B cell (primary cell): Measurements from ENCODE around the gene PSTK. TPM values are rescaled to one million over a fixed set of nuclear protein-coding genes. Genes with fewer than 3 reads are reported as not detected.

ENCODE experiments used
- ATAC-seq: fragments of 200-7000 bp; cut with Tn5 transposase; one replicate; pipeline ENCODE4 v1.10.0; 2021; ENCODE audit warnings: low read depth, mild to moderate bottlenecking, moderate number of reproducible peaks, moderate library complexity
- CTCF ChIA-PET: fragments of 350-600 bp; sonication (Branson Sonifier 250); formaldehyde crosslinking; loops from one replicate; lab custom pipeline; 2021; ENCODE audit warnings: antibody characterized with exemption, inconsistent platforms; lab: Charles Lee
- POLR2A ChIA-PET: fragments of 350-600 bp; sonication (Branson Sonifier 250); formaldehyde crosslinking; loops from one replicate; lab custom pipeline; 2021; ENCODE audit warnings: antibody characterized with exemption; lab: Charles Lee
- DNase-seq: peaks from one replicate; pipeline ENCODE4 v3.0.0; 2013
- H2AFZ ChIP-seq: 2 replicates; pipeline ENCODE4 v1.6.1; 2012; ENCODE audit warnings: mild to moderate bottlenecking, low read depth, low read length; ENCODE audit not compliant: insufficient read depth, poor library complexity, severe bottlenecking
- H3K27ac ChIP-seq, 2 donors: 1 replicate in 1 of 2; 2 replicates in 1 of 2; pipeline ENCODE4 v1.5.1; 2012 to 2013; ENCODE audit warnings: low read length in 2 of 2, mild to moderate bottlenecking in 2 of 2, moderate library complexity in 1 of 2
- H3K27me3 ChIP-seq, 4 experiments: fragments of 200-600 bp in 1 of 4; sonication (generic) in 1 of 4; replicated peaks in 1 of 4; 1 replicate in 2 of 4; 2 replicates in 2 of 4; pipeline versions ENCODE4 v1.6.1 to v1.7.0; 2013 to 2016; ENCODE audit warnings: low read length in 3 of 4, mild to moderate bottlenecking in 2 of 4, mixed read lengths in 1 of 4, moderate library complexity in 1 of 4; ENCODE audit not compliant: insufficient read depth in 4 of 4, control insufficient read depth in 3 of 4; ENCODE audit errors: control extremely low read depth in 1 of 4
- H3K36me3 ChIP-seq, 2 experiments: replicated peaks in 1 of 2; 1 replicate in 1 of 2; 2 replicates in 1 of 2; pipeline versions ENCODE4 v1.6.1 to v1.7.1; 2013; ENCODE audit warnings: low read length in 1 of 2; ENCODE audit not compliant: insufficient read depth in 2 of 2, control insufficient read depth in 1 of 2; ENCODE audit errors: control extremely low read depth in 1 of 2, extremely low read depth in 1 of 2
- H3K4me1 ChIP-seq, 2 donors: fragments of 200-600 bp in 1 of 2; sonication (generic) in 1 of 2; 1 replicate in 1 of 2; 2 replicates in 1 of 2; pipeline versions ENCODE4 v1.5.1 to v1.6.1; 2013 to 2017; ENCODE audit warnings: low read length in 2 of 2; ENCODE audit not compliant: control insufficient read depth in 2 of 2, insufficient read depth in 2 of 2
- H3K4me2 ChIP-seq: replicated peaks from 2 replicates; pipeline ENCODE3; 2012; ENCODE audit warnings: mild to moderate bottlenecking, low read depth, low read length; ENCODE audit not compliant: poor library complexity, severe bottlenecking
- H3K4me3 ChIP-seq, 5 experiments: fragments of 200-600 bp in 1 of 5; sonication (generic) in 1 of 5; 1 replicate in 3 of 5; 2 replicates in 2 of 5; pipeline versions ENCODE4 v1.5.1 to v1.7.0; 2011 to 2016; ENCODE audit warnings: low read length in 4 of 5, mild to moderate bottlenecking in 4 of 5, low read depth in 2 of 5, control low read depth in 1 of 5, moderate library complexity in 1 of 5; ENCODE audit not compliant: insufficient read depth in 1 of 5; ENCODE audit errors: control extremely low read depth in 1 of 5, extremely low read depth in 1 of 5
- H3K79me2 ChIP-seq: fragments of 200-600 bp; sonication (generic); one replicate; pipeline ENCODE4 v1.6.0; 2016; ENCODE audit warnings: low read length; ENCODE audit not compliant: control insufficient read depth, insufficient read depth
- H3K9ac ChIP-seq: fragments of 200-600 bp; sonication (generic); 2 replicates; pipeline ENCODE4 v1.6.1; 2017; ENCODE audit warnings: mild to moderate bottlenecking, low read length, moderate library complexity
- H3K9me3 ChIP-seq, 3 donors: one replicate each; pipeline versions ENCODE4 v1.6.1 to v1.7.1; 2013; ENCODE audit warnings: low read length in 2 of 3; ENCODE audit not compliant: control insufficient read depth in 2 of 3, insufficient read depth in 1 of 3; ENCODE audit errors: control extremely low read depth in 1 of 3
- H4K20me1 ChIP-seq: 2 replicates; pipeline ENCODE4 v1.6.0; 2012; ENCODE audit warnings: mild to moderate bottlenecking, low read length; ENCODE audit not compliant: insufficient read depth, control insufficient read depth, poor library complexity, severe bottlenecking
- H3K27ac Mint-ChIP-seq: one replicate; pipeline ENCODE4 v1.8.0; 2021; ENCODE audit warnings: mixed read lengths
- H3K27me3 Mint-ChIP-seq: one replicate; pipeline ENCODE4 v1.8.0; 2021; ENCODE audit warnings: mixed read lengths
- H3K4me1 Mint-ChIP-seq: one replicate; pipeline ENCODE4 v1.8.0; 2021; ENCODE audit warnings: mixed read lengths
- H3K4me3 Mint-ChIP-seq: one replicate; pipeline ENCODE4 v1.8.0; 2021; ENCODE audit warnings: mixed read lengths
- H3K9me3 Mint-ChIP-seq: one replicate; pipeline ENCODE4 v1.8.0; 2022; ENCODE audit warnings: mixed read lengths; ENCODE audit not compliant: insufficient read depth
- EZH2 ChIP-seq: IDR thresholded peaks from 2 replicates; pipeline ENCODE4 v1.6.1; 2012; ENCODE audit warnings: borderline replicate concordance, low read depth, mild to moderate bottlenecking, moderate library complexity, low read length; ENCODE audit not compliant: insufficient read depth, poor library complexity, severe bottlenecking
- WGBS: methylation state at CpG from one replicate; pipeline ENCODE4 v1.1.5; 2013; ENCODE audit warnings: missing lambda C conversion rate; ENCODE audit not compliant: insufficient coverage; 5-methylcytosine and 5-hydroxymethylcytosine counted together
- intact Hi-C: fragments of 100-400 bp; cut with micrococcal nuclease; formaldehyde crosslinking; loops from one replicate; pipeline ENCODE4 v1.10.0; 2022
- polyA plus RNA-seq: library from polyadenylated mRNA; depleted of rRNA; stranded (reverse); fragments of >200 nt; gene quantifications from 2 replicates; pipeline ENCODE4 v1.2.3, GENCODE V29; 2012
- total RNA-seq, 2 donors: library from RNA; stranded (reverse); fragments of 120-200 nt in 1 of 2; gene quantifications; 1 replicate in 1 of 2; 2 replicates in 1 of 2; pipeline versions ENCODE4 v1.2.3 to v1.2.4, GENCODE V29; 2013 to 2022
- TF ChIP-seq, protein P1 (sequence below): fragments of 200-600 bp; IDR thresholded peaks from one replicate; pipeline ENCODE4 v1.8.0; 2022; ENCODE audit warnings: antibody characterized with exemption, mild to moderate bottlenecking

Gene PSTK
- total and polyA plus RNA-seq, 2 donors (not counting 1 experiment from before 2014, with no cell fraction given) = 4.2 to 8.5 TPM

DNA sequence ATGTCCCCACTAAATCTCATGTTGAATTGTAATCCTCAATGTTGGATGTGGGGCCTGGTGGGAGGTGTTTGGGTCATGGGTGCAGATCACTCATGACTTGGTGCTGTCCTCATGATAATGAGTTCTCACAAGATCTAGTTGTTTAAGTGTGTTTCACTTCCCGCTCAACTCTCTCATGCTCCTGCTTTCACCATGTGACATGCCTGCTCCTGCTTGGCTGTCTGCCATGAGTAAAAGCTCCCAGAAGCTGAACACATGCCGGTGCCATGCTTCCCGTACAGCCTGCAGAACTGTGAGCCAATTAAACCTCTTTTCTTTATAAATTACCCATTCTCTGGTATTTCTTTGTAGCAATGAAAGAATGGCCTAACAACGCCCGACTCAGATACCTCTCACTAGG lies 6.2 kb upstream of the PSTK start:
- whole genome bisulfite sequencing = 100% methylated on average over 1 of the region's 5 CpGs

GRCh38 chr10:122974543-122975064 lies 5.6 kb upstream of the PSTK start:
- Mint-ChIP-seq H3K27ac (no peak overlapping the region), H3K4me3 (no peak overlapping the region), H3K4me1 (no peaks in the 10 kb centered on the region), H3K27me3 (peaks cover 5% of the 10 kb centered on the region), H3K9me3 (no peaks in the 10 kb centered on the region)
- WGBS = 86% methylated on average over 1 of the region's 3 CpGs
- H3K4me3 ChIP-seq = no peak overlapping the region
- H3K9me3 ChIP-seq = no peaks in the 10 kb centered on the region
- H4K20me1 ChIP-seq = no peaks in the 10 kb centered on the region
- no peaks in the 10 kb centered on the region for H3K36me3 ChIP-seq
- POLR2A ChIA-PET = no interaction called here
- ATAC-seq = no peak
- no peaks in the 10 kb centered on the region for H3K27me3 ChIP-seq
- TF ChIP-seq, protein P1, sequence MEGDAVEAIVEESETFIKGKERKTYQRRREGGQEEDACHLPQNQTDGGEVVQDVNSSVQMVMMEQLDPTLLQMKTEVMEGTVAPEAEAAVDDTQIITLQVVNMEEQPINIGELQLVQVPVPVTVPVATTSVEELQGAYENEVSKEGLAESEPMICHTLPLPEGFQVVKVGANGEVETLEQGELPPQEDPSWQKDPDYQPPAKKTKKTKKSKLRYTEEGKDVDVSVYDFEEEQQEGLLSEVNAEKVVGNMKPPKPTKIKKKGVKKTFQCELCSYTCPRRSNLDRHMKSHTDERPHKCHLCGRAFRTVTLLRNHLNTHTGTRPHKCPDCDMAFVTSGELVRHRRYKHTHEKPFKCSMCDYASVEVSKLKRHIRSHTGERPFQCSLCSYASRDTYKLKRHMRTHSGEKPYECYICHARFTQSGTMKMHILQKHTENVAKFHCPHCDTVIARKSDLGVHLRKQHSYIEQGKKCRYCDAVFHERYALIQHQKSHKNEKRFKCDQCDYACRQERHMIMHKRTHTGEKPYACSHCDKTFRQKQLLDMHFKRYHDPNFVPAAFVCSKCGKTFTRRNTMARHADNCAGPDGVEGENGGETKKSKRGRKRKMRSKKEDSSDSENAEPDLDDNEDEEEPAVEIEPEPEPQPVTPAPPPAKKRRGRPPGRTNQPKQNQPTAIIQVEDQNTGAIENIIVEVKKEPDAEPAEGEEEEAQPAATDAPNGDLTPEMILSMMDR = no peak
- no peak for TF ChIP-seq EZH2
- peaks cover 0 to 3% of the 10 kb centered on the region in 2 donors for H3K4me1 ChIP-seq
- DNase-seq = no peak
- H3K9ac ChIP-seq = no peak overlapping the region
- no peak overlapping the region for H3K4me2 ChIP-seq
- intact Hi-C loops = no loop called here
- H2AFZ ChIP-seq = no peak overlapping the region
- CTCF ChIA-PET = no interaction called here
- no peak overlapping the region for H3K27ac ChIP-seq
- H3K79me2 ChIP-seq = no peaks in the 10 kb centered on the region

More for the DNA sequence above, 6.2 kb upstream of the PSTK start:
- Mint-ChIP-seq H3K27me3 (peaks cover 8% of the 10 kb centered on the region), H3K27ac (no peak overlapping the region), H3K4me3 (no peak overlapping the region), H3K9me3 (no peaks in the 10 kb centered on the region), H3K4me1 (no peaks in the 10 kb centered on the region)
- Histone ChIP-seq H3K4me3 (no peak overlapping the region), H3K27ac (no peak overlapping the region), H3K9me3 (no peaks in the 10 kb centered on the region), H4K20me1 (no peaks in the 10 kb centered on the region), H3K9ac (no peak overlapping the region), H3K4me2 (no peak overlapping the region), H2AFZ (no peak overlapping the region), H3K4me1 (no peaks in the 10 kb centered on the region), H3K79me2 (no peaks in the 10 kb centered on the region), H3K36me3 (no peaks in the 10 kb centered on the region), H3K27me3 (no peaks in the 10 kb centered on the region)
- TF ChIP-seq EZH2 = no peak
- TF ChIP-seq, protein P1 = no peak
- DNase-seq (no peak), ATAC-seq (no peak)
- CTCF ChIA-PET = no interaction called here
- POLR2A ChIA-PET = no interaction called here
- intact Hi-C loops = no loop called here
